ENCODE data around the gene GATB.

DNA sequence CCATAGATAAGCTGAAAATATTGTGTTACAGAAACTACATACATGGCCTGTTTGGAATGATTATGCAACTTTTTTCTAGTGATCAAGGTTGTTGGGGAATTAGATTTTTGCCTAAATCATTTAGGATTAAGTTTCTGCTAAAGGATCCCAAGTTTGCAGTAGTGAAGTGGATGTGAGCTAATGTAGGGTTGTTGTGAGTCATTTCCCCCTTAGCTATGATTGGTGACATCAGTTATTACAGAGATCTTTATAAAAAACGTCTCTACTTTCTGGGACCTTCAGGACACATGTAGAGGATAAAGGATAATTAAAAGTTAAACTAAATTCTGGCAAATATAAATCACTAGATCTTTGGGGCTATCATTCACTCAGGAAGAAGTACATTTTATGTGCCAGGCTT, 133.3 kb downstream of the GATB start:
- no peak for TF ChIP-seq ZBTB7A (tag by site-specific recombination; IDR thresholded peaks at IDR 0.05; ENCODE audit: low read depth)
- no peak for TF ChIP-seq CTCF (tag by site-specific recombination; IDR thresholded peaks at IDR 0.05)
- TF ChIP-seq REST (tag by site-specific recombination; IDR thresholded peaks at IDR 0.05) = no peak
- TF ChIP-seq ZBTB26 (tag by site-specific recombination; optimal IDR thresholded peaks at IDR 0.05) = no peak
- no peak for TF ChIP-seq ZBTB1 (tag by site-specific recombination; IDR thresholded peaks at IDR 0.05)
- no peak for TF ChIP-seq SP3 (tag by site-specific recombination; IDR thresholded peaks at IDR 0.05)

Measured in HEK293 (cell line).